Transverse colon (tissue), 4 donors: ENCODE results near the gene TAF11L5.
"Not testable (repeated sequence)": the region's sequence is repeated elsewhere in the genome, so short reads cannot be mapped to it uniquely, and the experiment has no call there.

ENCODE experiments used
- EP300 ChIP-seq: sonication (generic); formaldehyde crosslinking; IDR thresholded peaks from one replicate; pipeline ENCODE4 v1.6.1; 2017; ENCODE audit warnings: antibody characterized with exemption, low read depth
- POLR2A ChIP-seq: fragments of 450-650 bp; IDR thresholded peaks from one replicate; pipeline ENCODE4 v1.6.1; 2016; ENCODE audit warnings: antibody characterized with exemption, mild to moderate bottlenecking, moderate library complexity
- POLR2AphosphoS5 ChIP-seq, 3 donors: sonication (generic); formaldehyde crosslinking; IDR thresholded peaks; one replicate each; pipeline ENCODE4 v1.6.1; 2016; ENCODE audit warnings: antibody characterized with exemption in 3 of 3
- TF ChIP-seq, protein P1 (sequence below), 5 experiments: fragments of 200-600 bp in 3 of 5; fragments of 450-650 bp in 2 of 5; sonication (generic) in 3 of 5; IDR thresholded peaks; 1 replicate in 2 of 5; 2 replicates in 3 of 5; pipeline ENCODE4 v1.5.1; 2016 to 2017; ENCODE audit warnings: antibody characterized with exemption in 5 of 5, inconsistent platforms in 3 of 5, mild to moderate bottlenecking in 2 of 5, moderate library complexity in 1 of 5

DNA sequence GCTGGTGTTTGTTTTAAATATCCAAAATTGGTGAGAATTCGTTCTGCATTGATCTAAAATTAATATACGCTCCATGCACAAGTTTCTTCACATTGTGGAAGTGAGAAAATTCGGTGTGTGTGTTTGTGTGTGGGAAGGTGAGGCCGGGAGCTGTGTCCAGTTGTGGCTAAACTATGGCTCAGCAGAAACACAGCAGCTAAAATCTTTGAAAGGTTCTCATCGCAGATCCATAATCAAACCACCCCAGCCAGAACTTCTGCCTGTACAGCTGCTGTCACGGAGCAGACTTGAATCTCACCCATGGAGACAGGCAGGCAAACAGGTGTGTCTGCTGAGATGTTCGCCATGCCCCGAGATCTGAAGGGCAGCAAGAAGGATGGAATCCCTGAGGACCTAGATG lies 27.1 kb upstream of the TAF11L5 start, which contains the start of gene TAF11L2:
- not testable (repeated sequence) for TF ChIP-seq POLR2AphosphoS5 (IDR thresholded peaks at IDR 0.05); POLR2A; EP300
- TF ChIP-seq, protein P1, sequence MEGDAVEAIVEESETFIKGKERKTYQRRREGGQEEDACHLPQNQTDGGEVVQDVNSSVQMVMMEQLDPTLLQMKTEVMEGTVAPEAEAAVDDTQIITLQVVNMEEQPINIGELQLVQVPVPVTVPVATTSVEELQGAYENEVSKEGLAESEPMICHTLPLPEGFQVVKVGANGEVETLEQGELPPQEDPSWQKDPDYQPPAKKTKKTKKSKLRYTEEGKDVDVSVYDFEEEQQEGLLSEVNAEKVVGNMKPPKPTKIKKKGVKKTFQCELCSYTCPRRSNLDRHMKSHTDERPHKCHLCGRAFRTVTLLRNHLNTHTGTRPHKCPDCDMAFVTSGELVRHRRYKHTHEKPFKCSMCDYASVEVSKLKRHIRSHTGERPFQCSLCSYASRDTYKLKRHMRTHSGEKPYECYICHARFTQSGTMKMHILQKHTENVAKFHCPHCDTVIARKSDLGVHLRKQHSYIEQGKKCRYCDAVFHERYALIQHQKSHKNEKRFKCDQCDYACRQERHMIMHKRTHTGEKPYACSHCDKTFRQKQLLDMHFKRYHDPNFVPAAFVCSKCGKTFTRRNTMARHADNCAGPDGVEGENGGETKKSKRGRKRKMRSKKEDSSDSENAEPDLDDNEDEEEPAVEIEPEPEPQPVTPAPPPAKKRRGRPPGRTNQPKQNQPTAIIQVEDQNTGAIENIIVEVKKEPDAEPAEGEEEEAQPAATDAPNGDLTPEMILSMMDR (IDR thresholded peaks at IDR 0.05), result not testable (repeated sequence)
